GM12892 (cell line): Measurements from ENCODE around the gene IRX2.

Experiments
- POLR2A ChIP-seq: IDR thresholded peaks from 2 replicates; pipeline ENCODE4 v1.6.1; 2011; ENCODE audit warnings: low read depth, low read length, control low read depth
- POLR2AphosphoS5 ChIP-seq: IDR thresholded peaks from 2 replicates; pipeline ENCODE4 v1.6.1; 2011; ENCODE audit warnings: low read depth, low read length, control low read depth

- TF ChIP-seq POLR2AphosphoS5 (no peak), POLR2A (no peak)
Measured at GRCh38 chr5:2739360-2740050, 12.0 kb downstream of the IRX2 start.
